ENCODE data around the gene EVI5L. TPM values are rescaled to one million over a fixed set of nuclear protein-coding genes. Genes with fewer than 3 reads are reported as not detected.

The EVI5L gene
- total and polyA plus RNA-seq, 2 of the 13 experiments (the other 11 are each of a cell fraction or from before 2014, with no cell fraction given): 1.7 to 2.4 TPM

- TF ChIP-seq PATZ1 (CRISPR knock-in tag; IDR thresholded peaks at IDR 0.05): peak; percentile 42; the same call in 1 of the 2 replicates
These were observed 40.8 kb downstream of the EVI5L start (continued) for GRCh38 chr19:7870571-7871436.

GRCh38 chr19:7871437-7872305 is 41.7 kb downstream of the EVI5L start:
- H3K27ac ChIP-seq (ENCODE audit: extremely low read length, insufficient read depth, low read length): peak overlapping the region; percentile 77
- POLR2A ChIA-PET: interaction anchor here (1.1 to 2.0 kb wide), 3 partner anchors 16 to 48 kb away, joined by 6 to 11 read pairs (median 6); partner anchors contain the start of genes LRRC8E, MAP2K7 and SNAPC2
- TF ChIP-seq ZNF607 (CRISPR knock-in tag; IDR thresholded peaks at IDR 0.05; ENCODE audit: borderline replicate concordance) (peak; percentile 18; the same call in 1 of the 2 replicates), POGK (CRISPR knock-in tag; conservative IDR thresholded peaks at IDR 0.05) (peak; percentile 41; the same call in 1 of the 2 replicates), ZFP91 (CRISPR knock-in tag; IDR thresholded peaks at IDR 0.05; ENCODE audit: borderline replicate concordance) (peak; percentile 50; the same call in 1 of the 2 replicates), MED13 (CRISPR knock-in tag; IDR thresholded peaks at IDR 0.05) (no peak), ZNF879 (CRISPR knock-in tag; IDR thresholded peaks at IDR 0.05) (no peak), TBX2 (CRISPR knock-in tag; IDR thresholded peaks at IDR 0.05; ENCODE audit: borderline replicate concordance) (peak; percentile 64), ZNF501 (CRISPR knock-in tag; IDR thresholded peaks at IDR 0.05) (peak; percentile 45; the same call in 1 of the 2 replicates), SIN3A (IDR thresholded peaks at IDR 0.05; ENCODE audit: borderline replicate concordance, low read depth, low read length) (0 out of 2 replicates have a peak, but pooled peaks have one; percentile 44), REPIN1 (CRISPR knock-in tag; IDR thresholded peaks at IDR 0.05; ENCODE audit: borderline replicate concordance, low read depth) (peak; percentile 37; the same call in 1 of the 2 replicates)

More at GRCh38 chr19:7871437-7872305, 41.7 kb downstream of the EVI5L start:
- peak overlapping the region; percentile 89 for H3K4me2 ChIP-seq (ENCODE audit: low read depth, low read length)
- H3K4me1 ChIP-seq (ENCODE audit: insufficient read depth, low read length): peaks cover 56% of the 10 kb centered on the region
- WGBS (ENCODE audit: low lambda C conversion rate): 2% methylated on average over 32 of the region's 33 CpGs
- H3K9me3 ChIP-seq (ENCODE audit: low read length): no peaks in the 10 kb centered on the region
- FAIRE-seq: peak; percentile 48
- intact Hi-C loops (cut with micrococcal nuclease; ENCODE audit: unreplicated experiment): loop anchor here (1.0 to 10.0 kb wide), 2 partner anchors 32 to 1137 kb away; partner anchors contain the start of genes GPR108, MAP2K7 and TRIP10
- BruUV-seq (replicated peaks): no TSS peak
- H2AFZ ChIP-seq (ENCODE audit: low read length): no peak overlapping the region
- H3K9ac ChIP-seq (ENCODE audit: insufficient read depth, low read depth, low read length): peak overlapping the region; percentile 47
- peak overlapping the region; percentile 32 to 73 (median 35) for H3K4me3 ChIP-seq (replicated peaks in 1 of 3; ENCODE audit: insufficient read depth in 1 of 3, low read depth in 2 of 3, low read length in 3 of 3)
- DNase-seq (ENCODE audit: low spot score): peak; percentile 83
- CTCF ChIA-PET (ENCODE audit: low intra/inter-chr PET ratio, low total read pairs): interaction anchor here (0.5 kb wide), 1 partner anchor 54 kb away, joined by 3 read pairs; no protein-coding TSS in a partner anchor
- no peaks in the 10 kb centered on the region; the same call in 1 of the 2 replicates for H4K20me1 ChIP-seq (ENCODE audit: insufficient read depth, low read length)
- ATAC-seq: peak; percentile 48
- in situ Hi-C loops (cut with HindIII; ENCODE audit: extremely low pct_ligation_motif_present, low pct_unique_long_range_greater_than_20kb): no loop called here
- peaks cover 0 to 4% of the 10 kb centered on the region in 2 experiments; a peak in 1 of 5 replicates for H3K27me3 ChIP-seq (ENCODE audit: control insufficient read depth in 1 of 2, insufficient read depth in 2 of 2, low read length in 2 of 2)
- H3K79me2 ChIP-seq (ENCODE audit: insufficient read depth, low read length): no peaks in the 10 kb centered on the region
- no peaks in the 10 kb centered on the region for H3K36me3 ChIP-seq (replicated peaks in 1 of 2; ENCODE audit: control insufficient read depth in 1 of 2, insufficient read depth in 2 of 2, low read length in 2 of 2)
